Ishikawa (cell line): ENCODE results near the gene SMPD3.

ENCODE experiments used
- EGR1 ChIP-seq: IDR thresholded peaks from 2 replicates; pipeline ENCODE4 v1.6.1; 2012
- TAF1 ChIP-seq: IDR thresholded peaks from 2 replicates; pipeline ENCODE4 v1.6.1; 2012; ENCODE audit warnings: low read depth, mild to moderate bottlenecking
- YY1 ChIP-seq: IDR thresholded peaks from 2 replicates; pipeline ENCODE4 v1.6.1; 2012; ENCODE audit warnings: low read depth

GRCh38 chr16:68374961-68375660 lies 73.2 kb downstream of the SMPD3 start:
- TF ChIP-seq EGR1 (no peak), TAF1 (no peak), YY1 (no peak)
